Left lung (tissue), 10 donors: ENCODE measurements around the gene OSBPL2. TPM values are rescaled to one million over a fixed set of nuclear protein-coding genes. Genes with fewer than 3 reads are reported as not detected.

Source experiments
- ATAC-seq: fragments of 200-7000 bp; cut with Tn5 transposase; one replicate; pipeline ENCODE4 v1.9.1; 2020; ENCODE audit warnings: moderate library complexity
- DNase-seq, 4 donors: peaks; one replicate each; pipeline ENCODE4 v3.0.0-alpha.2; 2013 to 2020
- H3K27ac ChIP-seq, 2 donors: fragments of 200-600 bp; sonication (generic) in 1 of 2; one replicate each; pipeline versions ENCODE4 v1.5.0 to v1.8.0; 2020 to 2021
- H3K27me3 ChIP-seq, 2 donors: fragments of 200-600 bp; sonication (generic) in 1 of 2; one replicate each; pipeline versions ENCODE4 v1.5.0 to v1.8.0; 2020 to 2021
- H3K36me3 ChIP-seq, 2 donors: fragments of 200-600 bp; sonication (generic) in 1 of 2; one replicate each; pipeline versions ENCODE4 v1.5.0 to v1.8.0; 2020 to 2021
- H3K4me1 ChIP-seq, 2 donors: fragments of 200-600 bp; one replicate each; pipeline ENCODE4 v1.8.0; 2021
- H3K4me3 ChIP-seq, 2 donors: fragments of 200-600 bp; sonication (generic) in 1 of 2; one replicate each; pipeline versions ENCODE4 v1.5.0 to v1.8.0; 2020 to 2021; ENCODE audit warnings: mild to moderate bottlenecking in 1 of 2
- H3K9me3 ChIP-seq, 2 donors: fragments of 200-600 bp; sonication (generic) in 1 of 2; one replicate each; pipeline versions ENCODE4 v1.5.0 to v1.8.0; 2020 to 2021
- intact Hi-C, 2 donors: fragments of 100-400 bp; cut with DNase I; formaldehyde crosslinking; loops; one replicate each; pipeline versions ENCODE4 v1.11.2 to v1.14.2; 2022
- polyA plus RNA-seq, 6 donors: library from polyadenylated mRNA; unstranded; fragments of 120-200 nt; gene quantifications; one replicate each; pipeline ENCODE4 v1.2.1, GENCODE V29; 2013; ENCODE audit not compliant: insufficient read length in 6 of 6
- total RNA-seq, 2 donors: library from RNA; stranded (reverse); fragmentation: NEBNext Ultra II Directional; extraction: Animal tissue kit (Norgen Biotek cat#: 25700); gene quantifications; one replicate each; pipeline ENCODE4 v1.2.1, GENCODE V29; 2021
- TF ChIP-seq, protein P1 (sequence below), 2 donors: fragments of 200-600 bp; sonication (generic) in 1 of 2; IDR thresholded peaks; one replicate each; pipeline versions ENCODE4 v1.5.0 to v1.8.0; 2021; ENCODE audit warnings: antibody characterized with exemption in 2 of 2
- donor health status: DM: no; HTN: yes; CAD: no.
- donor health status: DM: no; HTN: no; CAD: no.

Gene OSBPL2
- total and polyA plus RNA-seq, 8 donors = 25.6 to 47.3 (median 32.4) TPM

DNA sequence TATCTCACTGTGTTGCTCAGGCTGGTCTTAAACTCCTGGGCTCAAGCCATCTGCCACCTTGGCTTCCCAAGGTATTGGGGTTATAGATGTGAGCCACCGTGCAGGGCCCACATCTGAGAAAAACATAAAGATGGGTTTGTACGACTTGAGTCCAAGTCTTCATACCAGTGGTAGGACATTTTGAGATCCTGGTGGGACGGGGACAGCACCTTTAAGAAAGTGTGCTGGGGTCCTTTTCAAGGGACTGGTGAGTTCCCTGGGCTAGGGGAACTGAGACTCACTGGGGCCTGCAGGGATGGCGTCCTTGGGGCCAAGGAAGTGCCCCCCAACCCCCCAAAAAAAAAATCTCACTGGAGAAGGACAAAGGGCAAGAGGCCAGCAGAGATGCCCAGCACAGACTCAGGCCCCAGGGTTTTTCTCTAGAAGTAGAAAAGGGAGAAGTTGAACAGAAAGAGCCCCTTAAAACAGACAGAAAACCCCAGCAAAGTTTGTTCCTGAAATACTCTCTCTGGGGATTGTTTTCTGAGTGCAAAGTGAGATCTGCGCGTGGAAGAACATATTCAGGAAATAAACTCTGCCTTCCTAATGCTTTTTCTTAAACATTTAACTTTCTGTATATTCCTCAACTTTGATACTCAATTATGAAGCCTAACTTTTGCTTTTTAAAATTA lies 10.7 kb downstream of the OSBPL2 start:
- no peaks in the 10 kb centered on the region for H3K27me3 ChIP-seq
- no peak overlapping the region for H3K27ac ChIP-seq
- no peak for DNase-seq
- H3K4me1 ChIP-seq = peaks cover 0 to 9% of the 10 kb centered on the region in 2 donors
- intact Hi-C loops = no loop called here
- TF ChIP-seq, protein P1, sequence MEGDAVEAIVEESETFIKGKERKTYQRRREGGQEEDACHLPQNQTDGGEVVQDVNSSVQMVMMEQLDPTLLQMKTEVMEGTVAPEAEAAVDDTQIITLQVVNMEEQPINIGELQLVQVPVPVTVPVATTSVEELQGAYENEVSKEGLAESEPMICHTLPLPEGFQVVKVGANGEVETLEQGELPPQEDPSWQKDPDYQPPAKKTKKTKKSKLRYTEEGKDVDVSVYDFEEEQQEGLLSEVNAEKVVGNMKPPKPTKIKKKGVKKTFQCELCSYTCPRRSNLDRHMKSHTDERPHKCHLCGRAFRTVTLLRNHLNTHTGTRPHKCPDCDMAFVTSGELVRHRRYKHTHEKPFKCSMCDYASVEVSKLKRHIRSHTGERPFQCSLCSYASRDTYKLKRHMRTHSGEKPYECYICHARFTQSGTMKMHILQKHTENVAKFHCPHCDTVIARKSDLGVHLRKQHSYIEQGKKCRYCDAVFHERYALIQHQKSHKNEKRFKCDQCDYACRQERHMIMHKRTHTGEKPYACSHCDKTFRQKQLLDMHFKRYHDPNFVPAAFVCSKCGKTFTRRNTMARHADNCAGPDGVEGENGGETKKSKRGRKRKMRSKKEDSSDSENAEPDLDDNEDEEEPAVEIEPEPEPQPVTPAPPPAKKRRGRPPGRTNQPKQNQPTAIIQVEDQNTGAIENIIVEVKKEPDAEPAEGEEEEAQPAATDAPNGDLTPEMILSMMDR (IDR thresholded peaks at IDR 0.05) = no peak
- no peak overlapping the region for H3K4me3 ChIP-seq
- H3K36me3 ChIP-seq = peaks cover 0 to 22% of the 10 kb centered on the region in 2 donors
- no peaks in the 10 kb centered on the region for H3K9me3 ChIP-seq
- no peak for ATAC-seq

DNA sequence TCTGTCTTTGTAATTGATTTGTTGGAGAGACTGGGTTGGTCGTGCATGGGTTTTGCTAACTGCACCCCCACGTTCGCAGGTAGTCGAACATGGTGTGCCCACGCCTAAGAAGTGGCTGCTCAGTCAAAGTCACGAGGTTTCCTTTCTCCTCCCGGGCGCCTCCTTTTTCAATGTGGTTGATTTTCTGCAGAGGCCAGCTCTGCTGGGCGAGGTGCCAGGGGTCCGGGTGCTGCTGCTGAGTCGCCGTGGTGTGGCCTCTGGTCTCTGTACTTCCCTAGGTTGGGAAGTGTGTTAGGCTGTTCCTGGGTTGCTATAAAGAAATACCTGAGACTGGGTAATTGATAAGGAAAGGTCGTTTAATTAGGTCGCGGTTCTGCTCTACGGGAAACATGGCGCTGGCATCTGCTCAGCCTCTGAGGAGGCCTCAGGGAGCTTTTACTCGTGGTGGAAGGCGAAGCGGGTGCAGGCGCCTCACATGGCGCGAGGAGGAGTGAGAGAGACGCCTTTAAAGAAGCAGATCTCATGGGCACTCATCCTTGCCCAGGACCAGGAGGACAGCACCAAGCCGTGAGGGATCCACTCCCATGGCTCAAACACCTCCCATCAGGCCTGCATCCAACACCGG lies 14.1 kb downstream of the OSBPL2 start:
- H3K4me3 ChIP-seq = no peak overlapping the region
- DNase-seq (peak in 1 of 4 donors; percentile 31), ATAC-seq (no peak)
- peaks cover 0 to 6% of the 10 kb centered on the region in 2 donors for H3K4me1 ChIP-seq
- H3K27me3 ChIP-seq = no peaks in the 10 kb centered on the region
- TF ChIP-seq, protein P1 (IDR thresholded peaks at IDR 0.05) = no peak
- no peaks in the 10 kb centered on the region for H3K9me3 ChIP-seq
- intact Hi-C loops = no loop called here
- peaks cover 0 to 21% of the 10 kb centered on the region in 2 donors for H3K36me3 ChIP-seq
- no peak overlapping the region for H3K27ac ChIP-seq

- H3K27ac ChIP-seq = no peak overlapping the region
- no peak for ATAC-seq
- H3K4me1 ChIP-seq = peaks cover 0 to 6% of the 10 kb centered on the region in 2 donors
- peaks cover 0 to 30% of the 10 kb centered on the region in 2 donors for H3K36me3 ChIP-seq
- H3K4me3 ChIP-seq = no peak overlapping the region
- H3K9me3 ChIP-seq = no peaks in the 10 kb centered on the region
- TF ChIP-seq, protein P1 (IDR thresholded peaks at IDR 0.05) = no peak
- intact Hi-C loops = no loop called here
- no peaks in the 10 kb centered on the region for H3K27me3 ChIP-seq
- peak in 1 of 4 donors; percentile 32 for DNase-seq
Measured at GRCh38 chr20:62253398-62253797, 15.1 kb downstream of the OSBPL2 start.

- ATAC-seq = no peak
- intact Hi-C loops = no loop called here
- Histone ChIP-seq H3K9me3 (no peaks in the 10 kb centered on the region), H3K36me3 (peaks cover 0 to 38% of the 10 kb centered on the region in 2 donors), H3K4me3 (no peak overlapping the region), H3K4me1 (peaks cover 0 to 6% of the 10 kb centered on the region in 2 donors), H3K27ac (no peak overlapping the region), H3K27me3 (no peaks in the 10 kb centered on the region)
- DNase-seq = peak in 1 of 4 donors; percentile 66
- TF ChIP-seq, protein P1 (IDR thresholded peaks at IDR 0.05) = no peak
Measured at GRCh38 chr20:62254021-62254724, 15.9 kb downstream of the OSBPL2 start.

GRCh38 chr20:62255976-62256375 lies 17.7 kb downstream of the OSBPL2 start:
- Histone ChIP-seq H3K36me3 (peaks cover 0 to 56% of the 10 kb centered on the region in 2 donors), H3K27me3 (no peaks in the 10 kb centered on the region), H3K4me3 (no peak overlapping the region), H3K27ac (no peak overlapping the region), H3K4me1 (peaks cover 0 to 6% of the 10 kb centered on the region in 2 donors), H3K9me3 (no peaks in the 10 kb centered on the region)
- intact Hi-C loops = no loop called here
- DNase-seq (no peak), ATAC-seq (no peak)
- TF ChIP-seq, protein P1 (IDR thresholded peaks at IDR 0.05) = no peak
